Uterus (tissue), 4 donors: ENCODE data around the gene XYLT2. TPM values are rescaled to one million over a fixed set of nuclear protein-coding genes. Genes with fewer than 3 reads are reported as not detected.

ENCODE experiments used
- DNase-seq, 2 donors: peaks; one replicate each; pipeline ENCODE4 v3.0.0-alpha.2; 2019 to 2020
- H3K27ac ChIP-seq, 2 donors: fragments of 200-600 bp; sonication (generic); 1 replicate in 1 of 2; 2 replicates in 1 of 2; pipeline ENCODE4 v1.5.1; 2016 to 2018
- H3K27me3 ChIP-seq, 2 donors: fragments of 200-600 bp; sonication (generic); one replicate each; pipeline ENCODE4 v1.5.1; 2018 to 2019; ENCODE audit warnings: control low read depth in 1 of 2
- H3K36me3 ChIP-seq, 2 donors: fragments of 200-600 bp; sonication (generic); one replicate each; pipeline ENCODE4 v1.5.1; 2019; ENCODE audit warnings: control low read depth in 1 of 2
- H3K4me1 ChIP-seq, 2 donors: fragments of 200-600 bp; sonication (generic); one replicate each; pipeline ENCODE4 v1.5.1; 2018 to 2019; ENCODE audit warnings: control low read depth in 1 of 2
- H3K4me3 ChIP-seq, 2 donors: fragments of 200-600 bp; sonication (generic); 1 replicate in 1 of 2; 2 replicates in 1 of 2; pipeline ENCODE4 v1.5.1; 2018 to 2019; ENCODE audit warnings: mild to moderate bottlenecking in 1 of 2
- H3K9me3 ChIP-seq, 2 donors: fragments of 200-600 bp; sonication (generic); one replicate each; pipeline ENCODE4 v1.5.1; 2019; ENCODE audit warnings: control low read depth in 1 of 2
- POLR2A ChIP-seq, 2 donors: fragments of 450-650 bp; IDR thresholded peaks; one replicate each; pipeline ENCODE4 v1.6.1; 2016; ENCODE audit warnings: antibody characterized with exemption in 2 of 2, mild to moderate bottlenecking in 1 of 2, moderate library complexity in 1 of 2
- intact Hi-C: fragments of 100-400 bp; cut with DNase I; formaldehyde crosslinking; loops from one replicate; pipeline ENCODE4 v1.15.1; 2023; ENCODE audit warnings: low total_unique reads
- total RNA-seq, 4 donors: library from RNA; depleted of rRNA in 3 of 4; stranded (reverse); fragments of >200 nt in 3 of 4; gene quantifications; one replicate each; pipeline versions ENCODE4 v1.1.0 to v1.2.4, GENCODE V29; 2014 to 2023
- TF ChIP-seq, protein P1 (sequence below), 4 experiments: fragments of 200-600 bp in 2 of 4; fragments of 450-650 bp in 2 of 4; sonication (generic) in 2 of 4; IDR thresholded peaks; one replicate each; pipeline ENCODE4 v1.5.1; 2016 to 2019; ENCODE audit warnings: antibody characterized with exemption in 4 of 4, mild to moderate bottlenecking in 2 of 4, moderate library complexity in 1 of 4
- donor health status: DM: yes; HTN: yes; CAD: no.

Gene XYLT2
- total RNA-seq, 4 donors from 2014 or later: 23.5 to 34.0 (median 28.5) TPM

DNA sequence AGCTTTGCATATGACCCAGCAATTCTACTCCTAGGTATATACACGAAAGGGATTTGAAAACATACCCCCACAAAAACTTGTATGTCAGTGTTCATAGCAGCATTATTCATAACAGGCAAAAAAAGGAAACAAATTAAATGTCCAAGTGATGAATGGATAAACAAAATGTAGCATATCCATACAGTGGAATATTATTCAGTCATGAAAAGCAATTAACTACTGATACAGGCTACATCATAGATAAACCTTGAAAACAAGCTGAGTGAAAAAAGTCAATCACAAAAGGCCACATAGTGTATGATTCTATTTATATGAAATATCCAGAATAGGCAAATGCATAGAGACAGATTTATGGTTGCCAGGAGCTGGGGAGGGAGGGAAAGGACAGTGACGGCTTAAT, 27.8 kb downstream of the XYLT2 start:
- DNase-seq: no peak
- H3K36me3 ChIP-seq: no peaks in the 10 kb centered on the region
- no peaks in the 10 kb centered on the region for H3K27me3 ChIP-seq
- no peaks in the 10 kb centered on the region for H3K9me3 ChIP-seq
- no peak for TF ChIP-seq POLR2A (IDR thresholded peaks at IDR 0.05)
- TF ChIP-seq, protein P1, sequence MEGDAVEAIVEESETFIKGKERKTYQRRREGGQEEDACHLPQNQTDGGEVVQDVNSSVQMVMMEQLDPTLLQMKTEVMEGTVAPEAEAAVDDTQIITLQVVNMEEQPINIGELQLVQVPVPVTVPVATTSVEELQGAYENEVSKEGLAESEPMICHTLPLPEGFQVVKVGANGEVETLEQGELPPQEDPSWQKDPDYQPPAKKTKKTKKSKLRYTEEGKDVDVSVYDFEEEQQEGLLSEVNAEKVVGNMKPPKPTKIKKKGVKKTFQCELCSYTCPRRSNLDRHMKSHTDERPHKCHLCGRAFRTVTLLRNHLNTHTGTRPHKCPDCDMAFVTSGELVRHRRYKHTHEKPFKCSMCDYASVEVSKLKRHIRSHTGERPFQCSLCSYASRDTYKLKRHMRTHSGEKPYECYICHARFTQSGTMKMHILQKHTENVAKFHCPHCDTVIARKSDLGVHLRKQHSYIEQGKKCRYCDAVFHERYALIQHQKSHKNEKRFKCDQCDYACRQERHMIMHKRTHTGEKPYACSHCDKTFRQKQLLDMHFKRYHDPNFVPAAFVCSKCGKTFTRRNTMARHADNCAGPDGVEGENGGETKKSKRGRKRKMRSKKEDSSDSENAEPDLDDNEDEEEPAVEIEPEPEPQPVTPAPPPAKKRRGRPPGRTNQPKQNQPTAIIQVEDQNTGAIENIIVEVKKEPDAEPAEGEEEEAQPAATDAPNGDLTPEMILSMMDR (IDR thresholded peaks at IDR 0.05): no peak
- intact Hi-C loops: no loop called here
- peaks cover 0 to 8% of the 10 kb centered on the region in 2 donors for H3K4me1 ChIP-seq
- H3K27ac ChIP-seq: no peak overlapping the region
- H3K4me3 ChIP-seq: no peak overlapping the region

DNA sequence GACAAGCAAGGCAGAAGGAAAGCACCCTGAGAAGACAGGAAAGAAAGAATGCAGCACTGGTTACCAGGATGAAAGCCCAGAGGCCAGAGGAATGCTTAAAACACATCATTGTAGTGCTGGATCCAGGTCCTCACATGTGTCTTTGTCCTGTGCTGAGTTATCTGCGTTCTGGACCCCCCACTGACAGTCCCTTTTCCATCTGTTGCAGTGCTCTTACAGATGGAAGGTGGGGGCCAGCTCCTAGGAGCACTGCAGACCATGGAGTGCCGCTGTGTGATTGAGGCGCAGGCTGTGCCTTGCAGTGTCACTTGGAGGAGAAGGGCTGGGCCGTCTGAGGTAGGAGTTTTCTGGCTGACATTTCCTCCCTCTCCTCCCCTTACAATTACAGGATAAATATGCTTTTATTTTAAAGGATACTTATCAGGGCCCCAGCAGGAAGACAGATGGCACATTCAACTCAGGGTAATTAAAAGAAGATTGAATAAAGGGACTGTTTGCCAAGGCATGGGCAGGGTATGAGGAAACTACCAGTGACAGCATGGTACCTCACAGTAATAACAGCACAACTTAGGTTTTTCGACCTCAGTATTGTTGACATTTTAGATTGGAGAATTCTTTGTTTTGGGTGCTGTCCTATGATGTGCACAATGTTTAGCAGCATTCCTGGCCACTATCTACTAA, 30.1 kb downstream of the XYLT2 start:
- no peak for DNase-seq
- Histone ChIP-seq H3K27me3 (no peaks in the 10 kb centered on the region), H3K4me3 (no peak overlapping the region), H3K36me3 (no peaks in the 10 kb centered on the region), H3K27ac (no peak overlapping the region), H3K4me1 (peaks cover 0 to 8% of the 10 kb centered on the region in 2 donors), H3K9me3 (no peaks in the 10 kb centered on the region)
- intact Hi-C loops: no loop called here
- no peak for TF ChIP-seq POLR2A (IDR thresholded peaks at IDR 0.05)
- TF ChIP-seq, protein P1 (IDR thresholded peaks at IDR 0.05): no peak

DNA sequence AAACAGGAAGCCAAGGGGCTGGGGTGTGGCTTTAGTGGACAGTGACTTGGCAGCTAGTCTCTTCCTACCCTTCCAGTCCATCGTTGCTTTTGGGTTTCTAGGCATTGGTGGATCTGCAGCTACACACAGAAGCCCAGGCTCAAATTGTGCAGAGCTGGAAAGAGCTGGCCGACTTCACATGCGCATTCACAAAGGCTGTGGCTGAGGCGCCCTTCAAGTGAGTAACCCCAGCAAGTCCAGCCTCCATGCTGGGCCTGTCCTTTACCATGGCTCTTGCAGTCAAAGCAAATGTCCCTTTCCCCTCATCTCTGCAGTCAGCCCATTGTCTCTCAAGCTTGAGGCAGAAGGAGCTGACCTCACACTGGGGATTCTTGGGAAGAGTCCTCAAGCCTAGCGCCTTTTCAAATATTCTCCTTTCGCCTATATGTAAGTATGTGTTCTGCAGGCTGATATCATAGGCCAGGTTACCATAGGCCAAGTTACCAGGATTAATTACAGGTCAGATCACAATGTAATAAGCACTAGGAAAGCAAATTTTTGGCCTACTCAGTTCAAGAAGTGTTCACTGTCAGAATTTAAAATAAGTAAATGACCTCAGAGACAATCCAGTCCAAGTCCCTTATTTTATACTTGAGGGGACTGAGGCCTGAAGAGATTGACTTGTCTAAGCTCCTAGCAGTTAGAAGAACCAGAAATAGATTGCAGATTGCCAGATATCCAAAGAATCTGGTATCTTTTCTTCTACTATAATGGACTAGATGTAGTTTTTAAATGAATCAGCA, 33.6 kb downstream of the XYLT2 start:
- Histone ChIP-seq H3K4me1 (no peaks in the 10 kb centered on the region), H3K36me3 (no peaks in the 10 kb centered on the region), H3K27me3 (no peaks in the 10 kb centered on the region), H3K9me3 (no peaks in the 10 kb centered on the region), H3K4me3 (no peak overlapping the region), H3K27ac (no peak overlapping the region)
- TF ChIP-seq POLR2A (IDR thresholded peaks at IDR 0.05): no peak
- TF ChIP-seq, protein P1 (IDR thresholded peaks at IDR 0.05): no peak
- intact Hi-C loops: no loop called here
- DNase-seq: no peak

DNA sequence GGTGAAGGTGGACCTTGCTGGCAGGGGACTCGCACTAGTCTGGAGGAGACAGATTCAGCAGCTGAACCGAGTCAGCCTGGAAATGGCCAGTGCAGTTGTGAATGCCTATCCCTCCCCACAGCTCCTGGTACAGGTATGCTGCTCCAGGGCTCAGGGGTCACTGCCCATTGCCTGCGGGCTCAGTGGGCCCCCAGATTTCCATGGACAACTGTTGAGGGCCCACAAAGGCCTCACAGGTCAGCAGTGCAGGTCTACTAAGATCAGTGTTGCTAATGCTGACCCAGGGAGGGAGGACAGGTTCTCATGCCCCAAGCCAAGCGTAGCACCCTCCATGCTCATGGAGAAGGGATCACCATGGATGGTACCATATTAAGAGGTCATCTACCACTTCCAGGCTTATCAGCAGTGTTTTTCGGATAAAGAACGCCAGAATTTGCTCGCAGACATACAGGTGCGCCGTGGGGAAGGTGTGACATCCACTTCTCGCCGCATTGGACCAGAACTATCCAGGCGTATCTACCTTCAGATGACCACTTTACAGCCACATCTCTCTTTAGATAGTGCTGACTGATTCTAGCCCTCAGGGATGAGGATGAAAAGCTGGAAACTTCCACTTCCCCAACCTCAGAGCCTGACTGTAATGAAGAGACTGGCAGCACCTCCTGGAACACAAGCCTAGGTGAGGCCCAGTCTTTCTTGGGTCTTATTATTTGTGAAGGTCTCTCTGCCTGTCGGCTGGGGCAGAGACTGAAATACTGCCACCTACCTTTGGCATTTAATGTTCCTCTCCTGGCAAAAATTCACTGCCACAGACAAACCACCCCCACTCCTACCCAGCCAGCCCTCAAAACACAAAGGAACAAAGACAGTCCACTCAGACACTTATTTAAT, 34.7 kb downstream of the XYLT2 start:
- Histone ChIP-seq H3K27me3 (no peaks in the 10 kb centered on the region), H3K36me3 (no peaks in the 10 kb centered on the region), H3K9me3 (no peaks in the 10 kb centered on the region), H3K4me3 (no peak overlapping the region), H3K4me1 (no peaks in the 10 kb centered on the region), H3K27ac (no peak overlapping the region)
- intact Hi-C loops: no loop called here
- DNase-seq: no peak
- TF ChIP-seq, protein P1 (IDR thresholded peaks at IDR 0.05): no peak
- TF ChIP-seq POLR2A (IDR thresholded peaks at IDR 0.05): no peak
